BJ (cell line): ENCODE results near the gene SND1. TPM values are rescaled to one million over a fixed set of nuclear protein-coding genes. Genes with fewer than 3 reads are reported as not detected.

Experiments
- CTCF ChIA-PET: fragments of 350-600 bp; formaldehyde crosslinking; extraction: SDS; loops from one replicate; lab custom pipeline; 2021; ENCODE audit warnings: antibody characterized with exemption, inconsistent platforms; lab: Yijun Ruan, JAX
- POLR2A ChIA-PET: fragments of 300-600 bp; sonication (Branson Sonifier 250); formaldehyde crosslinking; extraction: SDS; loops from one replicate; lab custom pipeline; 2021; ENCODE audit warnings: antibody characterized with exemption; lab: Charles Lee
- DNase-seq: peaks from one replicate; pipeline ENCODE4 v3.0.0-alpha.2; 2011; ENCODE audit warnings: low read depth
- H3K27me3 ChIP-seq: 2 replicates; pipeline ENCODE4 v1.6.0; 2011; ENCODE audit warnings: low read length; ENCODE audit not compliant: control insufficient read depth, insufficient read depth
- H3K36me3 ChIP-seq: 2 replicates; pipeline ENCODE4 v1.5.1; 2011; ENCODE audit warnings: low read length; ENCODE audit not compliant: control insufficient read depth, insufficient read depth
- H3K4me3 ChIP-seq: 2 replicates; pipeline ENCODE4 v1.5.1; 2011; ENCODE audit warnings: low read depth, mild to moderate bottlenecking, control low read depth, low read length
- polyA plus RNA-seq: library from polyadenylated mRNA; depleted of rRNA; stranded (reverse); fragments of >200 nt; gene quantifications from 2 replicates; pipeline ENCODE4 v1.2.3, GENCODE V29; 2011
- TF ChIP-seq, protein P1 (sequence below): IDR thresholded peaks from 2 replicates; pipeline ENCODE4 v1.5.1; 2011; ENCODE audit warnings: low read depth, mild to moderate bottlenecking, control low read depth, inconsistent platforms, low read length, moderate library complexity; ENCODE audit not compliant: insufficient read depth

Gene SND1
- polyA plus RNA-seq, 1 experiment = 203 TPM

DNA sequence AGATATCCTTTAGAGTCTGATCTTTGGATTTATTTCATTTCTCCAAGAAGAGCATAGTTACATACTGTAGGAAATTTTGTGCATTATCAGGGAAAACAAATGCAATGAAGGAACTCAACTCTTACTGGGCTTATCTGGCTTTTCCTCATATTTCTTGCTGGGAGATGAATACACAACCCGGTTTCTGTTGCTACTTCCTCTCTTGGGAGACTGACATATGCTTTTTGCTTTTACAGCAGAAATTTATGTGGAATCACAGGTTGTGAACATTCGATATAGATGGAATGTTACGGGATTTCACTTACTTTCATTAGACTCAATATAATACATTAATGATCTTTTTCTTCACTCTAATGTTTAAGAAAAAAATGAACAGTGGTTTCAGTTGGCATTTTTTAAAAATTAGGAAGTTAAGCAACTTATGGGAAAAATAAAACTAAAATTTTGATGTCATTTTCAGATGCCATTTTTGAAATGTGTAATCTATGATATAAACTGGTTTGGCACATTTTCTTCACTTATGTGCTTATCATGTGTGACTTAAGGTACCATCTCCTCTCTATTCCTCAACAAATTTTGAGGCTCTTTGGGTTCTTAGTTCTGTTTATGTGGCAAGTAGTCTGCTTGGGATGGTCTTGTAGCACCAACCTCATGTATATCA lies 7.1 kb downstream of the SND1 start:
- DNase-seq = no peak

GRCh38 chr7:127665922-127666321 lies 13.9 kb downstream of the SND1 start:
- Histone ChIP-seq H3K36me3 (no peaks in the 10 kb centered on the region; the same call in 1 of the 2 replicates), H3K4me3 (no peak overlapping the region), H3K27me3 (no peaks in the 10 kb centered on the region)
- CTCF ChIA-PET = interaction anchor here (1.0 to 1.3 kb wide), 3 partner anchors 10 to 414 kb away, joined by 3 to 4 read pairs (median 3); no protein-coding TSS in a partner anchor
- POLR2A ChIA-PET = no interaction called here
- TF ChIP-seq, protein P1, sequence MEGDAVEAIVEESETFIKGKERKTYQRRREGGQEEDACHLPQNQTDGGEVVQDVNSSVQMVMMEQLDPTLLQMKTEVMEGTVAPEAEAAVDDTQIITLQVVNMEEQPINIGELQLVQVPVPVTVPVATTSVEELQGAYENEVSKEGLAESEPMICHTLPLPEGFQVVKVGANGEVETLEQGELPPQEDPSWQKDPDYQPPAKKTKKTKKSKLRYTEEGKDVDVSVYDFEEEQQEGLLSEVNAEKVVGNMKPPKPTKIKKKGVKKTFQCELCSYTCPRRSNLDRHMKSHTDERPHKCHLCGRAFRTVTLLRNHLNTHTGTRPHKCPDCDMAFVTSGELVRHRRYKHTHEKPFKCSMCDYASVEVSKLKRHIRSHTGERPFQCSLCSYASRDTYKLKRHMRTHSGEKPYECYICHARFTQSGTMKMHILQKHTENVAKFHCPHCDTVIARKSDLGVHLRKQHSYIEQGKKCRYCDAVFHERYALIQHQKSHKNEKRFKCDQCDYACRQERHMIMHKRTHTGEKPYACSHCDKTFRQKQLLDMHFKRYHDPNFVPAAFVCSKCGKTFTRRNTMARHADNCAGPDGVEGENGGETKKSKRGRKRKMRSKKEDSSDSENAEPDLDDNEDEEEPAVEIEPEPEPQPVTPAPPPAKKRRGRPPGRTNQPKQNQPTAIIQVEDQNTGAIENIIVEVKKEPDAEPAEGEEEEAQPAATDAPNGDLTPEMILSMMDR = no peak
- no peak for DNase-seq

More for the DNA sequence above, 7.1 kb downstream of the SND1 start:
- Histone ChIP-seq H3K27me3 (no peaks in the 10 kb centered on the region), H3K4me3 (no peak overlapping the region), H3K36me3 (no peaks in the 10 kb centered on the region; the same call in 1 of the 2 replicates)
- TF ChIP-seq, protein P1 = no peak
- POLR2A ChIA-PET = no interaction called here
- CTCF ChIA-PET = no interaction called here

DNA sequence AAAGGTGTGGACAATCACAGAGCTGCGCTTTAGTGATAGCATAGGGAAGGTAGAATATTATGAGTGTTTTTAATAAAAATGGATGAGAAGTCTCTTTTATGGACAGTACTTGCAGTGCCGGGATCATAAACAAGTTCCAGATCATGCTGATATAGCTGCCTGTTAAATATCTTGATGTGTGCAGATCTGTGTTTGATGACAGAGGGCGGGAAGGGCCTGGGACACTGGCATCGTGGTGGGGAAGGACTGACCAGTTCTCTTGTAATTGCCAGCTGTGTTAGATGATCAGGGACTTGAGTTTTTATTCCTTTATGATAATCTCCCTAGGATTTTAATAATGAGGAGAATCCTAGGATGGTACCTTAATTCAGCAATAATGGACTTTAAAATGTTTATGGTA lies 14.6 kb downstream of the SND1 start:
- DNase-seq = no peak
- no peaks in the 10 kb centered on the region for H3K27me3 ChIP-seq
- POLR2A ChIA-PET = interaction anchor here (0.6 to 0.7 kb wide), 2 partner anchors 11 to 12 kb away, joined by 3 to 4 read pairs; no protein-coding TSS in a partner anchor
- TF ChIP-seq, protein P1 = no peak
- no peaks in the 10 kb centered on the region; the same call in none of the 2 replicates for H3K36me3 ChIP-seq
- CTCF ChIA-PET = interaction anchor here (0.8 to 1.3 kb wide), 4 partner anchors 9 to 413 kb away, joined by 3 to 4 read pairs (median 3); no protein-coding TSS in a partner anchor
- no peak overlapping the region for H3K4me3 ChIP-seq

GRCh38 chr7:127667017-127667670 lies 15.2 kb downstream of the SND1 start:
- CTCF ChIA-PET = interaction anchor here (0.8 to 1.3 kb wide), 3 partner anchors 10 to 413 kb away, joined by 3 read pairs; no protein-coding TSS in a partner anchor
- peak; percentile 8 for DNase-seq
- TF ChIP-seq, protein P1 = no peak
- Histone ChIP-seq H3K4me3 (no peak overlapping the region), H3K27me3 (no peaks in the 10 kb centered on the region), H3K36me3 (no peaks in the 10 kb centered on the region; the same call in none of the 2 replicates)
- POLR2A ChIA-PET = interaction anchor here (0.6 to 0.7 kb wide), 2 partner anchors 11 to 12 kb away, joined by 3 to 4 read pairs; no protein-coding TSS in a partner anchor
